Activated T-helper 17 cell treated with anti-CD3 and anti-CD28 coated beads, Interleukin-2, amount 50 U/mL, for 72 hours (primary cell): Measurements from ENCODE around the gene ARHGAP26. TPM values are rescaled to one million over a fixed set of nuclear protein-coding genes. Genes with fewer than 3 reads are reported as not detected.
A peak's percentile ranks its signal among the peaks of the same experiment; 100 is the strongest.

Experiments
- ATAC-seq: fragments of 150-1000 bp; cut with Tn5 transposase; replicated peaks from 2 replicates; pipeline ENCODE4 v1.10.0; 2021; ENCODE audit warnings: mild to moderate bottlenecking, moderate library complexity
- H3K27ac Mint-ChIP-seq: one replicate; pipeline ENCODE4 v1.8.0; 2022; ENCODE audit warnings: mixed read lengths
- H3K27me3 Mint-ChIP-seq: one replicate; pipeline ENCODE4 v1.8.0; 2022; ENCODE audit warnings: mixed read lengths
- H3K36me3 Mint-ChIP-seq: one replicate; pipeline ENCODE4 v1.8.0; 2022; ENCODE audit warnings: low read depth, mild to moderate bottlenecking, mixed read lengths
- H3K4me1 Mint-ChIP-seq: one replicate; pipeline ENCODE4 v1.8.0; 2022; ENCODE audit warnings: mixed read lengths
- H3K4me3 Mint-ChIP-seq: one replicate; pipeline ENCODE4 v1.8.0; 2022; ENCODE audit warnings: mild to moderate bottlenecking, mixed read lengths
- H3K9me3 Mint-ChIP-seq: one replicate; pipeline ENCODE4 v1.8.0; 2022; ENCODE audit warnings: mixed read lengths
- total RNA-seq, 2 donors: library from RNA; stranded (reverse); gene quantifications; one replicate each; pipeline ENCODE4 v1.2.3, GENCODE V29; 2022

Gene ARHGAP26
- total RNA-seq, 2 donors from 2014 or later, result 7.8 to 12.0 TPM

- no peaks in the 10 kb centered on the region for H3K4me1 Mint-ChIP-seq
- ATAC-seq, result peak; percentile 38
Measured at GRCh38 chr5:142901476-142902185, 131.5 kb downstream of the ARHGAP26 start.

GRCh38 chr5:142902186-142902965, 132.2 kb downstream of the ARHGAP26 start:
- Mint-ChIP-seq H3K4me3 (no peak overlapping the region), H3K27ac (no peak overlapping the region), H3K27me3 (no peaks in the 10 kb centered on the region), H3K36me3 (peaks cover 46% of the 10 kb centered on the region), H3K4me1 (no peaks in the 10 kb centered on the region), H3K9me3 (no peaks in the 10 kb centered on the region)
- ATAC-seq, result no peak

More at GRCh38 chr5:142901476-142902185, 131.5 kb downstream of the ARHGAP26 start:
- Mint-ChIP-seq H3K36me3 (peaks cover 40% of the 10 kb centered on the region), H3K27ac (no peak overlapping the region), H3K27me3 (no peaks in the 10 kb centered on the region), H3K9me3 (no peaks in the 10 kb centered on the region), H3K4me3 (no peak overlapping the region)

GRCh38 chr5:142904416-142904815, 134.2 kb downstream of the ARHGAP26 start:
- H3K4me1 Mint-ChIP-seq, result no peaks in the 10 kb centered on the region

GRCh38 chr5:142905348-142905747, 135.2 kb downstream of the ARHGAP26 start:
- Mint-ChIP-seq H3K4me3 (no peak overlapping the region), H3K4me1 (no peaks in the 10 kb centered on the region), H3K36me3 (peaks cover 43% of the 10 kb centered on the region), H3K27ac (no peak overlapping the region), H3K9me3 (no peaks in the 10 kb centered on the region), H3K27me3 (no peaks in the 10 kb centered on the region)
- ATAC-seq, result peak; percentile 23

More at GRCh38 chr5:142904416-142904815, 134.2 kb downstream of the ARHGAP26 start:
- peaks cover 43% of the 10 kb centered on the region for H3K36me3 Mint-ChIP-seq
- no peak overlapping the region for H3K4me3 Mint-ChIP-seq
- H3K9me3 Mint-ChIP-seq, result no peaks in the 10 kb centered on the region
- H3K27me3 Mint-ChIP-seq, result no peaks in the 10 kb centered on the region
- no peak for ATAC-seq
- no peak overlapping the region for H3K27ac Mint-ChIP-seq

- Mint-ChIP-seq H3K36me3 (peaks cover 52% of the 10 kb centered on the region), H3K4me3 (no peak overlapping the region), H3K27me3 (no peaks in the 10 kb centered on the region), H3K4me1 (no peaks in the 10 kb centered on the region), H3K9me3 (no peaks in the 10 kb centered on the region), H3K27ac (no peak overlapping the region)
- ATAC-seq, result no peak
Measured at GRCh38 chr5:142906863-142907671, 136.9 kb downstream of the ARHGAP26 start.

- Mint-ChIP-seq H3K4me1 (no peaks in the 10 kb centered on the region), H3K27me3 (no peaks in the 10 kb centered on the region), H3K9me3 (no peaks in the 10 kb centered on the region), H3K27ac (no peak overlapping the region), H3K4me3 (no peak overlapping the region), H3K36me3 (peaks cover 52% of the 10 kb centered on the region)
- no peak for ATAC-seq
Measured at GRCh38 chr5:142908659-142909058, 138.5 kb downstream of the ARHGAP26 start.

GRCh38 chr5:142910128-142910527, 140.0 kb downstream of the ARHGAP26 start:
- Mint-ChIP-seq H3K27ac (no peak overlapping the region), H3K27me3 (no peaks in the 10 kb centered on the region), H3K36me3 (peaks cover 48% of the 10 kb centered on the region), H3K4me1 (no peaks in the 10 kb centered on the region), H3K9me3 (no peaks in the 10 kb centered on the region), H3K4me3 (no peak overlapping the region)
- ATAC-seq, result no peak

- Mint-ChIP-seq H3K4me3 (no peak overlapping the region), H3K9me3 (no peaks in the 10 kb centered on the region), H3K27me3 (no peaks in the 10 kb centered on the region), H3K27ac (no peak overlapping the region), H3K36me3 (peaks cover 44% of the 10 kb centered on the region), H3K4me1 (no peaks in the 10 kb centered on the region)
- ATAC-seq, result no peak
Measured at GRCh38 chr5:142911170-142911569, 141.0 kb downstream of the ARHGAP26 start.

GRCh38 chr5:142911775-142912174, 141.6 kb downstream of the ARHGAP26 start:
- H3K27ac Mint-ChIP-seq, result no peak overlapping the region
- no peaks in the 10 kb centered on the region for H3K4me1 Mint-ChIP-seq
- H3K4me3 Mint-ChIP-seq, result no peak overlapping the region
- no peaks in the 10 kb centered on the region for H3K9me3 Mint-ChIP-seq
- ATAC-seq, result no peak
- peaks cover 39% of the 10 kb centered on the region for H3K36me3 Mint-ChIP-seq
- H3K27me3 Mint-ChIP-seq, result no peaks in the 10 kb centered on the region

GRCh38 chr5:142913728-142914338, 143.7 kb downstream of the ARHGAP26 start:
- no peak overlapping the region for H3K27ac Mint-ChIP-seq
- no peak for ATAC-seq
- no peaks in the 10 kb centered on the region for H3K27me3 Mint-ChIP-seq
- H3K36me3 Mint-ChIP-seq, result peaks cover 31% of the 10 kb centered on the region
- no peaks in the 10 kb centered on the region for H3K9me3 Mint-ChIP-seq
- H3K4me1 Mint-ChIP-seq, result no peaks in the 10 kb centered on the region
- H3K4me3 Mint-ChIP-seq, result no peak overlapping the region

GRCh38 chr5:142915038-142915437, 144.9 kb downstream of the ARHGAP26 start:
- ATAC-seq, result no peak
- peaks cover 31% of the 10 kb centered on the region for H3K36me3 Mint-ChIP-seq
- no peaks in the 10 kb centered on the region for H3K9me3 Mint-ChIP-seq
- H3K4me3 Mint-ChIP-seq, result no peak overlapping the region
- no peak overlapping the region for H3K27ac Mint-ChIP-seq
- H3K4me1 Mint-ChIP-seq, result no peaks in the 10 kb centered on the region
- no peaks in the 10 kb centered on the region for H3K27me3 Mint-ChIP-seq

GRCh38 chr5:142915813-142916424, 145.7 kb downstream of the ARHGAP26 start:
- H3K36me3 Mint-ChIP-seq, result peaks cover 30% of the 10 kb centered on the region
- H3K4me1 Mint-ChIP-seq, result no peaks in the 10 kb centered on the region
- no peaks in the 10 kb centered on the region for H3K9me3 Mint-ChIP-seq
- ATAC-seq, result no peak
- H3K4me3 Mint-ChIP-seq, result no peak overlapping the region
- no peaks in the 10 kb centered on the region for H3K27me3 Mint-ChIP-seq
- H3K27ac Mint-ChIP-seq, result no peak overlapping the region

GRCh38 chr5:142918959-142919635, 148.9 kb downstream of the ARHGAP26 start:
- H3K27ac Mint-ChIP-seq, result peak overlapping the region; percentile 49
- no peaks in the 10 kb centered on the region for H3K27me3 Mint-ChIP-seq
- peaks cover 6% of the 10 kb centered on the region for H3K4me1 Mint-ChIP-seq
- no peak overlapping the region for H3K4me3 Mint-ChIP-seq
- H3K9me3 Mint-ChIP-seq, result no peaks in the 10 kb centered on the region
- ATAC-seq, result no peak
- H3K36me3 Mint-ChIP-seq, result peaks cover 4% of the 10 kb centered on the region
